Measurements from ENCODE around the gene TMEM134.

- no peak for TF ChIP-seq CTCF (IDR thresholded peaks at IDR 0.05)
- no peak for TF ChIP-seq POLR2A (IDR thresholded peaks at IDR 0.05)
These were observed 409 bp upstream of the TMEM134 start for GRCh38 chr11:67469508-67469811.
